ENCODE results near the gene CTNND2.

DNA sequence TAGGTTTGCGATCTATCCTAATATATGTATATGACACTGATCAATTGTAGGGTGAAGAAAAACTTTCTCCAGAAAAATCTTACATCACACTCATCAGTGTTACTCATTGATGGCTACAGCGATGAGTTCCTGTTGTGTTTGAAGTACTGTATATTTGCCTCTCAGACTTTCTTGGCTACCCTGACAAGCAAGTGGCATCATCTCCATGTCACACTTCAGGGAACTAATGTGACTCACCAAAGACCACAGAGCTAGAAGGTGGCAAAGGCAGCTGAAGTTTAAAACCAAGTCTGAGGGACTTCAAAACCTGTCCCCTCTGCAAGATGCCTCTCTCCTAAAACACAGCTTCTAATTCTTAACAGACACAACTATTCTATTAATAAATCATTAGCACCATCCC, 451.4 kb downstream of the CTNND2 start:
- no peak for TF ChIP-seq ZNF660 (tag by site-specific recombination; IDR thresholded peaks at IDR 0.05)
- TF ChIP-seq, protein P1, sequence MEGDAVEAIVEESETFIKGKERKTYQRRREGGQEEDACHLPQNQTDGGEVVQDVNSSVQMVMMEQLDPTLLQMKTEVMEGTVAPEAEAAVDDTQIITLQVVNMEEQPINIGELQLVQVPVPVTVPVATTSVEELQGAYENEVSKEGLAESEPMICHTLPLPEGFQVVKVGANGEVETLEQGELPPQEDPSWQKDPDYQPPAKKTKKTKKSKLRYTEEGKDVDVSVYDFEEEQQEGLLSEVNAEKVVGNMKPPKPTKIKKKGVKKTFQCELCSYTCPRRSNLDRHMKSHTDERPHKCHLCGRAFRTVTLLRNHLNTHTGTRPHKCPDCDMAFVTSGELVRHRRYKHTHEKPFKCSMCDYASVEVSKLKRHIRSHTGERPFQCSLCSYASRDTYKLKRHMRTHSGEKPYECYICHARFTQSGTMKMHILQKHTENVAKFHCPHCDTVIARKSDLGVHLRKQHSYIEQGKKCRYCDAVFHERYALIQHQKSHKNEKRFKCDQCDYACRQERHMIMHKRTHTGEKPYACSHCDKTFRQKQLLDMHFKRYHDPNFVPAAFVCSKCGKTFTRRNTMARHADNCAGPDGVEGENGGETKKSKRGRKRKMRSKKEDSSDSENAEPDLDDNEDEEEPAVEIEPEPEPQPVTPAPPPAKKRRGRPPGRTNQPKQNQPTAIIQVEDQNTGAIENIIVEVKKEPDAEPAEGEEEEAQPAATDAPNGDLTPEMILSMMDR (tag by site-specific recombination; IDR thresholded peaks at IDR 0.05): no peak
- TF ChIP-seq, protein P2, sequence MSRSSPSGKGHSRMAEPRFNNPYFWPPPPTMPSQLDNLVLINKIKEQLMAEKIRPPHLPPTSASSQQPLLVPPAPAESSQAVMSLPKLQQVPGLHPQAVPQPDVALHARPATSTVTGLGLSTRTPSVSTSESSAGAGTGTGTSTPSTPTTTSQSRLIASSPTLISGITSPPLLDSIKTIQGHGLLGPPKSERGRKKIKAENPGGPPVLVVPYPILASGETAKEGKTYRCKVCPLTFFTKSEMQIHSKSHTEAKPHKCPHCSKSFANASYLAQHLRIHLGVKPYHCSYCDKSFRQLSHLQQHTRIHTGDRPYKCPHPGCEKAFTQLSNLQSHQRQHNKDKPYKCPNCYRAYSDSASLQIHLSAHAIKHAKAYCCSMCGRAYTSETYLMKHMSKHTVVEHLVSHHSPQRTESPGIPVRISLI (tag by site-specific recombination; IDR thresholded peaks at IDR 0.05): no peak
- TF ChIP-seq, protein P3, sequence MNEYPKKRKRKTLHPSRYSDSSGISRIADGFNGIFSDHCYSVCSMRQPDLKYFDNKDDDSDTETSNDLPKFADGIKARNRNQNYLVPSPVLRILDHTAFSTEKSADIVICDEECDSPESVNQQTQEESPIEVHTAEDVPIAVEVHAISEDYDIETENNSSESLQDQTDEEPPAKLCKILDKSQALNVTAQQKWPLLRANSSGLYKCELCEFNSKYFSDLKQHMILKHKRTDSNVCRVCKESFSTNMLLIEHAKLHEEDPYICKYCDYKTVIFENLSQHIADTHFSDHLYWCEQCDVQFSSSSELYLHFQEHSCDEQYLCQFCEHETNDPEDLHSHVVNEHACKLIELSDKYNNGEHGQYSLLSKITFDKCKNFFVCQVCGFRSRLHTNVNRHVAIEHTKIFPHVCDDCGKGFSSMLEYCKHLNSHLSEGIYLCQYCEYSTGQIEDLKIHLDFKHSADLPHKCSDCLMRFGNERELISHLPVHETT (tag by site-specific recombination; IDR thresholded peaks at IDR 0.05): no peak
- no peak for TF ChIP-seq ZNF629 (tag by site-specific recombination; IDR thresholded peaks at IDR 0.05)
